IPS-11a (cell line): ENCODE results near the gene FOLR1.

Source experiments
- H3K4me3 ChIP-seq: one replicate; pipeline ENCODE4 v1.5.1; 2013; ENCODE audit warnings: low read depth, low read length, control low read depth

Gene FOLR1

GRCh38 chr11:72245263-72245816 is 53.4 kb downstream of the FOLR1 start:
- peak overlapping the region; percentile 39 for H3K4me3 ChIP-seq
